Spleen (tissue), 11 donors: ENCODE measurements around the gene FDPS. TPM values are rescaled to one million over a fixed set of nuclear protein-coding genes. Genes with fewer than 3 reads are reported as not detected.

Source experiments
- DNase-seq: peaks from one replicate; pipeline ENCODE4 v3.0.0-alpha.2; 2020
- H3K27ac ChIP-seq, 8 donors: fragments of 200-600 bp; sonication (generic) in 7 of 8; 1 replicate in 4 of 8; 2 replicates in 4 of 8; pipeline versions ENCODE4 v1.5.0 to v1.8.0; 2016 to 2021; ENCODE audit warnings: inconsistent platforms in 4 of 8, mild to moderate bottlenecking in 4 of 8, moderate library complexity in 1 of 8
- H3K27me3 ChIP-seq, 7 donors: fragments of 200-600 bp; sonication (generic) in 6 of 7; replicated peaks in 1 of 7; 1 replicate in 4 of 7; 2 replicates in 3 of 7; pipeline versions ENCODE4 v1.5.0 to v1.8.0; 2016 to 2021; ENCODE audit warnings: inconsistent platforms in 3 of 7, mild to moderate bottlenecking in 1 of 7
- H3K36me3 ChIP-seq, 6 donors: fragments of 200-600 bp; sonication (generic) in 5 of 6; 1 replicate in 4 of 6; 2 replicates in 2 of 6; pipeline versions ENCODE4 v1.5.0 to v1.8.0; 2016 to 2021; ENCODE audit warnings: inconsistent platforms in 2 of 6
- H3K4me1 ChIP-seq, 6 donors: fragments of 200-600 bp; sonication (generic) in 5 of 6; 1 replicate in 3 of 6; 2 replicates in 3 of 6; pipeline versions ENCODE4 v1.5.0 to v1.8.0; 2016 to 2021; ENCODE audit warnings: inconsistent platforms in 3 of 6
- H3K4me3 ChIP-seq, 8 donors: fragments of 200-600 bp; sonication (generic) in 7 of 8; 1 replicate in 4 of 8; 2 replicates in 4 of 8; pipeline versions ENCODE4 v1.5.0 to v1.8.0; 2016 to 2021; ENCODE audit warnings: inconsistent platforms in 4 of 8, mild to moderate bottlenecking in 4 of 8, moderate library complexity in 2 of 8
- H3K9me3 ChIP-seq, 8 donors: fragments of 200-600 bp; sonication (generic) in 7 of 8; 1 replicate in 4 of 8; 2 replicates in 4 of 8; pipeline versions ENCODE4 v1.5.0 to v1.8.0; 2016 to 2021; ENCODE audit warnings: inconsistent platforms in 4 of 8
- POLR2A ChIP-seq, 3 donors: fragments of 450-650 bp; IDR thresholded peaks; one replicate each; pipeline ENCODE4 v1.5.1; 2017; ENCODE audit warnings: antibody characterized with exemption in 3 of 3, mild to moderate bottlenecking in 1 of 3
- POLR2AphosphoS5 ChIP-seq, 3 donors: sonication (generic); formaldehyde crosslinking; IDR thresholded peaks; one replicate each; pipeline ENCODE4 v1.5.1; 2017; ENCODE audit warnings: antibody characterized with exemption in 3 of 3
- WGBS, 5 donors: extraction: QIAGEN DNeasy Blood & Tissue Kit in 3 of 5; methylation state at CpG; one replicate each; pipeline versions ENCODE4 v1.1.5 to v1.1.7; 2013 to 2018; 5-methylcytosine and 5-hydroxymethylcytosine counted together
- intact Hi-C: fragments of 100-400 bp; cut with DNase I; formaldehyde crosslinking; loops from one replicate; pipeline ENCODE4 v1.15.0; 2023; ENCODE audit warnings: low total_unique reads
- polyA plus RNA-seq, 3 donors: library from polyadenylated mRNA; stranded (reverse); fragments of 200-250 nt; gene quantifications; one replicate each; pipeline ENCODE4 v1.2.1, GENCODE V29; 2013
- total RNA-seq, 7 donors: library from RNA; depleted of rRNA in 3 of 7; stranded (reverse); fragments of >200 nt in 3 of 7; fragmentation: NEBNext Ultra II Directional in 4 of 7; extraction: Animal tissue kit (Norgen Biotek cat#: 25700) in 4 of 7; gene quantifications; one replicate each; pipeline versions ENCODE4 v1.1.0 to v1.2.1, GENCODE V29; 2016 to 2021
- TF ChIP-seq, protein P1 (sequence below), 11 experiments: fragments of 200-600 bp in 7 of 11; fragments of 450-650 bp in 4 of 11; sonication (generic) in 4 of 11; IDR thresholded peaks in 8 of 11; conservative IDR thresholded peaks in 3 of 11; 1 replicate in 7 of 11; 2 replicates in 4 of 11; pipeline versions ENCODE4 v1.4.0 to v1.8.0; 2016 to 2021; ENCODE audit warnings: antibody characterized with exemption in 11 of 11, inconsistent platforms in 4 of 11, mild to moderate bottlenecking in 1 of 11
- donor health status: healthy with polysubstance abuse.
- donor health status: DM: no; HTN: no; CAD: no; lungs with moderate emphysema.
- donor health status: DM: no; HTN: no; CAD: no.
- donor health status: Bipolar disorder and iron deficiency.
- donor health status: healthy.
- donor health status: DM: no; HTN: no; CAD: no.
- donor health status: DM: yes; HTN: yes; CAD: no.

The FDPS gene
- total and polyA plus RNA-seq, 10 donors, result 84.5 to 134 (median 105) TPM

DNA sequence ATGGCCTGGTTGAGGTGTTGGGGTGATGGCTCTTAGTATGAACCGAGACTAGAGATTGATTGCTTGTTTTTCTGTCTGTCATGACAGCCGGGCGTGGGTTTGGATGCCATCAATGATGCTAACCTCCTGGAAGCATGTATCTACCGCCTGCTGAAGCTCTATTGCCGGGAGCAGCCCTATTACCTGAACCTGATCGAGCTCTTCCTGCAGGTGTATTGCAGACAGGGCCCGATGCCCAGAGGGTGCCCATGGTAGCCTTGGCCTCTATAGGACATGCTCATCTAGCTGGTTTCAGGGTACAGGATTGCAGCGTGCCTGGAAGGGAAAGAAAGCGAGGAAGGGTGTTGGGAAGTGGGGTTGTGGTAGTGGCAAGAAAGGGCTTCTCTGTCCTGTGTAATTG is 9.4 kb downstream of the FDPS start:
- Histone ChIP-seq H3K4me3 (no peak overlapping the region), H3K4me1 (peaks cover 20 to 42% (median 33%) of the 10 kb centered on the region in 6 donors), H3K36me3 (peaks cover 0 to 67% (median 28%) of the 10 kb centered on the region in 6 donors), H3K9me3 (no peaks in the 10 kb centered on the region), H3K27me3 (no peaks in the 10 kb centered on the region), H3K27ac (no peak overlapping the region)
- DNase-seq, result no peak
- 94 to 98% (median 95%) methylated on average over 9 of the region's 9 CpGs for WGBS, 5 donors
- intact Hi-C loops, result no loop called here
- TF ChIP-seq POLR2A (IDR thresholded peaks at IDR 0.05) (no peak), POLR2AphosphoS5 (IDR thresholded peaks at IDR 0.05) (no peak)
- TF ChIP-seq, protein P1, sequence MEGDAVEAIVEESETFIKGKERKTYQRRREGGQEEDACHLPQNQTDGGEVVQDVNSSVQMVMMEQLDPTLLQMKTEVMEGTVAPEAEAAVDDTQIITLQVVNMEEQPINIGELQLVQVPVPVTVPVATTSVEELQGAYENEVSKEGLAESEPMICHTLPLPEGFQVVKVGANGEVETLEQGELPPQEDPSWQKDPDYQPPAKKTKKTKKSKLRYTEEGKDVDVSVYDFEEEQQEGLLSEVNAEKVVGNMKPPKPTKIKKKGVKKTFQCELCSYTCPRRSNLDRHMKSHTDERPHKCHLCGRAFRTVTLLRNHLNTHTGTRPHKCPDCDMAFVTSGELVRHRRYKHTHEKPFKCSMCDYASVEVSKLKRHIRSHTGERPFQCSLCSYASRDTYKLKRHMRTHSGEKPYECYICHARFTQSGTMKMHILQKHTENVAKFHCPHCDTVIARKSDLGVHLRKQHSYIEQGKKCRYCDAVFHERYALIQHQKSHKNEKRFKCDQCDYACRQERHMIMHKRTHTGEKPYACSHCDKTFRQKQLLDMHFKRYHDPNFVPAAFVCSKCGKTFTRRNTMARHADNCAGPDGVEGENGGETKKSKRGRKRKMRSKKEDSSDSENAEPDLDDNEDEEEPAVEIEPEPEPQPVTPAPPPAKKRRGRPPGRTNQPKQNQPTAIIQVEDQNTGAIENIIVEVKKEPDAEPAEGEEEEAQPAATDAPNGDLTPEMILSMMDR (IDR thresholded peaks at IDR 0.05 in 8 of 11, conservative IDR thresholded peaks at IDR 0.05 in 3 of 11), result no peak

DNA sequence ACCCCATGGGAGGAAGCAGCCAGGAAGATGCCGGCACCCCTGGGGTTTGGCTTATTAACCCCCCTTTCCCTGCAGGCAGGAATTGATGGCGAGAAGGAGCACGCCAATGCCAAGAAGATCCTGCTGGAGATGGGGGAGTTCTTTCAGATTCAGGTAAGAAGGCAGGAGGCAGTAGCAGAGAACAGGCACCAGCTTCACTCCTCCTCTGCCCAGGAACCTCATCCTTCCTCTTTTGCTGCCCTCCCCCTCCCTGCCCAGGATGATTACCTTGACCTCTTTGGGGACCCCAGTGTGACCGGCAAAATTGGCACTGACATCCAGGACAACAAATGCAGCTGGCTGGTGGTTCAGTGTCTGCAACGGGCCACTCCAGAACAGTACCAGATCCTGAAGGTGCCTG is 10.9 kb downstream of the FDPS start:
- Histone ChIP-seq H3K4me1 (peaks cover 20 to 46% (median 36%) of the 10 kb centered on the region in 6 donors), H3K4me3 (no peak overlapping the region), H3K9me3 (no peaks in the 10 kb centered on the region), H3K27me3 (no peaks in the 10 kb centered on the region), H3K27ac (no peak overlapping the region), H3K36me3 (peaks cover 0 to 52% (median 19%) of the 10 kb centered on the region in 6 donors)
- no peak for DNase-seq
- intact Hi-C loops, result no loop called here
- TF ChIP-seq, protein P1 (IDR thresholded peaks at IDR 0.05 in 8 of 11, conservative IDR thresholded peaks at IDR 0.05 in 3 of 11), result no peak
- TF ChIP-seq POLR2A (IDR thresholded peaks at IDR 0.05) (no peak), POLR2AphosphoS5 (IDR thresholded peaks at IDR 0.05) (peak in 1 of 3 donors; percentile 25)
- 75 to 85% (median 80%) methylated on average over 5 of the region's 5 CpGs for WGBS, 5 donors

DNA sequence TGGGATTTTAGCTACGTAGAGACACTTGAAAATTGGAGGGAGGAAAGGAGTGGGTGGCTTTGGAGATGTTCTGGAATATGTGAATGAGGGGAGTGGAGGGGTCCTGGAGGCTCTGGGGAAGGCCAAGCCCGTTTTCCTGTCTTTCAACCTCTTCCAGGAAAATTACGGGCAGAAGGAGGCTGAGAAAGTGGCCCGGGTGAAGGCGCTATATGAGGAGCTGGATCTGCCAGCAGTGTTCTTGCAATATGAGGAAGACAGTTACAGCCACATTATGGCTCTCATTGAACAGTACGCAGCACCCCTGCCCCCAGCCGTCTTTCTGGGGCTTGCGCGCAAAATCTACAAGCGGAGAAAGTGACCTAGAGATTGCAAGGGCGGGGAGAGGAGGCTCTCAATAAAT is 11.6 kb downstream of the FDPS start:
- WGBS, 5 donors, result 22 to 42% (median 31%) methylated on average over 11 of the region's 11 CpGs
- peak overlapping the region in 5 of 8 donors; percentile 16 to 99 (median 68) for H3K27ac ChIP-seq
- peaks cover 0 to 45% (median 12%) of the 10 kb centered on the region in 6 donors for H3K36me3 ChIP-seq
- no peaks in the 10 kb centered on the region for H3K9me3 ChIP-seq
- intact Hi-C loops, result loop anchor here (10.0 kb wide), 1 partner anchor 45 kb away; the partner anchor contains the start of genes CLK2 and HCN3
- TF ChIP-seq POLR2A (IDR thresholded peaks at IDR 0.05) (no peak), POLR2AphosphoS5 (IDR thresholded peaks at IDR 0.05) (no peak)
- TF ChIP-seq, protein P1 (IDR thresholded peaks at IDR 0.05 in 8 of 11, conservative IDR thresholded peaks at IDR 0.05 in 3 of 11), result no peak
- H3K27me3 ChIP-seq, result no peaks in the 10 kb centered on the region
- peak overlapping the region; percentile 34 to 93 (median 44) for H3K4me3 ChIP-seq
- no peak for DNase-seq
- H3K4me1 ChIP-seq, result peaks cover 20 to 53% (median 42%) of the 10 kb centered on the region in 6 donors

DNA sequence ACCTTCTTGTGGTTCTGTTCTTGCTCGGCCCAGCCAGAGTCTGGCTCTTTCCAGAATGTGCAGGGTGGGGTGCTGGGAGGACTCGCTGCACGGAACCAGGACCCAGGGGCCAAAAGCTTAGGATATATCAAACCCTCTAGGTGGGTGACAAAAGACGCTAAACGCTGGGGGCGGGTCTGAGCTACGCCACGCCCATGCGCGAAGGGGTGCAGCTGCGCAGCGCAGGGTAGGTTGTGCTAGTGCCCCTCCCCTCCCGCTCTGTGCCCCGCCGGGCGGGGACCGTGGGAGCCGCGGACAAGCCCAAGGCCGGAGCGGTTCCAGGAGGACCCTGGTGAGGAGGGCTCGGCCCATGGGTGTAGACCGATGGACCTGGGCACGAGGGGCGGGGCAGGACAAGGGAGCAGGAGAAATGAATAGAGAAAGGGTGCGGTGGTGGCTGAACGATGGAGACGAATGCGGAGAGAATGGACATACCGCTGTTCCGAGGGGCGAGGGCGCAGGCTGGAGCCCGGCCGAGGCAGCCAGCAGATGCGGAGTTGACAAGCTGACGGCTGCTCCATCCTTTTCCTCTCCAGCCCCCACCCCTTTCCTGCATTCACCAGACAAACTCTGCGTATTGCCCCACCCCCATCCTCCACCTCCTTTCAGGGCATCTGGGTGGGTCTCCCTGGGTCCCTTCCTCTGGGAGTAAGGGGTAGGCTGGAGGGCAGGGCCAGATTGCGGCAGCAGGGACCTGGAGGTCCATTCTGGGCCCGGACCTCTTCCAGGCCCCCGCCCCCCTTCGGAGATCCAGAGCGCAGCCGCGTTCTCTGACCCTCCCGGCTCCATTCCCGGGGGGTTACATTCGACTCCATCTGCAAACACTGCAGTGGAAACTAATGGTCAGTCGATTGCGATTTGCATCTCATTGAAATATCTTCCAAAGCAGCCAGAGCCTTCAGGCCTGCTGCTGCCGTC is 12.3 kb downstream of the FDPS start, which contains the start of gene RUSC1:
TSS of gene RUSC1 (plus strand) at position 234 of the 957 bp plus-strand sequence. CDS start 880 bp downstream, outside the sequence.
- TF ChIP-seq POLR2AphosphoS5 (IDR thresholded peaks at IDR 0.05) (peak; percentile 80 to 89 (median 89)), POLR2A (IDR thresholded peaks at IDR 0.05) (no peak)
- TF ChIP-seq, protein P1 (IDR thresholded peaks at IDR 0.05 in 8 of 11, conservative IDR thresholded peaks at IDR 0.05 in 3 of 11), result no peak
- intact Hi-C loops, result loop anchor here (10.0 kb wide), 1 partner anchor 46 kb away; the partner anchor contains the start of genes CLK2 and HCN3
- H3K27me3 ChIP-seq, result no peaks in the 10 kb centered on the region
- peaks cover 0 to 38% (median 10%) of the 10 kb centered on the region in 6 donors for H3K36me3 ChIP-seq
- peak within 1 kb of the TSS; percentile 34 to 93 (median 44) for H3K4me3 ChIP-seq
- 12 to 23% (median 19%) methylated on average over 39 to 51 of the region's 51 CpGs for WGBS, 5 donors
- H3K9me3 ChIP-seq, result no peaks in the 10 kb centered on the region
- peak; percentile 93 for DNase-seq
- H3K4me1 ChIP-seq, result peaks cover 20 to 60% (median 47%) of the 10 kb centered on the region in 6 donors
- peak within 1 kb of the TSS in 7 of 8 donors; percentile 34 to 99 (median 66) for H3K27ac ChIP-seq
